ENCODE data around the gene TRIO. TPM values are rescaled to one million over a fixed set of nuclear protein-coding genes. Genes with fewer than 3 reads are reported as not detected.

The TRIO gene
- polyA plus RNA-seq, 1 donor (not counting 4 experiments of a cell fraction or from before 2014, with no cell fraction given): 57.2 TPM

DNA sequence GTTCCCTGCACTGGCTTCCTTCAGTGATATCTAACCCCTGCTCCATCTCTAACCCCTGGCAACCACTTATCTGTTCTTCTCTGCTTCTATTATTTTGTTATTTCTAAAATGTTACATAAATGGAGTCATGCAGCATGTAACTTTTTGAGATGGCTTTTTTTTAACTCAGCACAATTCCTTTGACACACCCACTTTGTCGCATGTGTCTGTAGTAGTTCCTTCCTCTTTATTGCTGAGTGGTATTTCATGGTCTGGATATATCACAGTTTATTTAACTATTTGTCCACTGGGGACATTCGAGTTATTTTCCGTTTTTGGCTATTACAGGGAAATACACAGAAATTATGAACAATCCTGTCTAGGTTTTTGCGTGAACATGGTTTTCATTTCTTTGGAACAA is 200.2 kb downstream of the TRIO start:
- no peak for DNase-seq (ENCODE audit: low read depth, low spot score)
- peaks cover 32 to 37% of the 10 kb centered on the region in 2 experiments for H3K36me3 ChIP-seq (ENCODE audit: control insufficient read depth in 2 of 2, extremely low read depth in 1 of 2, insufficient read depth in 2 of 2, low read length in 2 of 2)
- TF ChIP-seq, protein P1, sequence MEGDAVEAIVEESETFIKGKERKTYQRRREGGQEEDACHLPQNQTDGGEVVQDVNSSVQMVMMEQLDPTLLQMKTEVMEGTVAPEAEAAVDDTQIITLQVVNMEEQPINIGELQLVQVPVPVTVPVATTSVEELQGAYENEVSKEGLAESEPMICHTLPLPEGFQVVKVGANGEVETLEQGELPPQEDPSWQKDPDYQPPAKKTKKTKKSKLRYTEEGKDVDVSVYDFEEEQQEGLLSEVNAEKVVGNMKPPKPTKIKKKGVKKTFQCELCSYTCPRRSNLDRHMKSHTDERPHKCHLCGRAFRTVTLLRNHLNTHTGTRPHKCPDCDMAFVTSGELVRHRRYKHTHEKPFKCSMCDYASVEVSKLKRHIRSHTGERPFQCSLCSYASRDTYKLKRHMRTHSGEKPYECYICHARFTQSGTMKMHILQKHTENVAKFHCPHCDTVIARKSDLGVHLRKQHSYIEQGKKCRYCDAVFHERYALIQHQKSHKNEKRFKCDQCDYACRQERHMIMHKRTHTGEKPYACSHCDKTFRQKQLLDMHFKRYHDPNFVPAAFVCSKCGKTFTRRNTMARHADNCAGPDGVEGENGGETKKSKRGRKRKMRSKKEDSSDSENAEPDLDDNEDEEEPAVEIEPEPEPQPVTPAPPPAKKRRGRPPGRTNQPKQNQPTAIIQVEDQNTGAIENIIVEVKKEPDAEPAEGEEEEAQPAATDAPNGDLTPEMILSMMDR (optimal IDR thresholded peaks at IDR 0.05 in 1 of 3, IDR thresholded peaks at IDR 0.05 in 1 of 3, conservative IDR thresholded peaks at IDR 0.05 in 1 of 3; ENCODE audit: extremely low read depth in 1 of 3, insufficient read depth in 2 of 3, low read length in 3 of 3): no peak
- TF ChIP-seq EZH2 (IDR thresholded peaks at IDR 0.05; ENCODE audit: low read length): no peak
- peaks cover 41% of the 10 kb centered on the region for H3K79me2 ChIP-seq (ENCODE audit: control insufficient read depth, insufficient read depth, low read length)
- peaks cover 4% of the 10 kb centered on the region for H4K20me1 ChIP-seq (ENCODE audit: control insufficient read depth, extremely low read depth, insufficient read depth, low read length)
- no peak for FAIRE-seq
- H3K4me2 ChIP-seq (ENCODE audit: control insufficient read depth, extremely low read depth, insufficient read depth, low read depth, low read length): no peak overlapping the region
- dilution Hi-C loops (cut with MboI; ENCODE audit: extremely low pct_ligation_motif_present, low sequenced_read_pairs): no loop called here
- no peak overlapping the region for H3K4me3 ChIP-seq (ENCODE audit: control insufficient read depth in 2 of 3, extremely low read depth in 1 of 3, insufficient read depth in 2 of 3, low read depth in 1 of 3, low read length in 3 of 3)
- H3K27me3 ChIP-seq (ENCODE audit: control insufficient read depth, extremely low read depth, insufficient read depth, low read length): no peaks in the 10 kb centered on the region
- H3K4me1 ChIP-seq (ENCODE audit: control insufficient read depth, extremely low read depth, insufficient read depth, low read length): no peaks in the 10 kb centered on the region
- no peaks in the 10 kb centered on the region for H3K9me1 ChIP-seq (ENCODE audit: control insufficient read depth, extremely low read depth, insufficient read depth, low read length)
- no peak overlapping the region for H2AFZ ChIP-seq (ENCODE audit: control insufficient read depth, low read length)
- H3K27ac ChIP-seq (ENCODE audit: control insufficient read depth, insufficient read depth, low read length): no peak overlapping the region
- H3K9ac ChIP-seq (ENCODE audit: control insufficient read depth, extremely low read depth, insufficient read depth, low read length): no peak overlapping the region
- H3K9me3 ChIP-seq (ENCODE audit: control insufficient read depth, low read depth, low read length): no peaks in the 10 kb centered on the region

DNA sequence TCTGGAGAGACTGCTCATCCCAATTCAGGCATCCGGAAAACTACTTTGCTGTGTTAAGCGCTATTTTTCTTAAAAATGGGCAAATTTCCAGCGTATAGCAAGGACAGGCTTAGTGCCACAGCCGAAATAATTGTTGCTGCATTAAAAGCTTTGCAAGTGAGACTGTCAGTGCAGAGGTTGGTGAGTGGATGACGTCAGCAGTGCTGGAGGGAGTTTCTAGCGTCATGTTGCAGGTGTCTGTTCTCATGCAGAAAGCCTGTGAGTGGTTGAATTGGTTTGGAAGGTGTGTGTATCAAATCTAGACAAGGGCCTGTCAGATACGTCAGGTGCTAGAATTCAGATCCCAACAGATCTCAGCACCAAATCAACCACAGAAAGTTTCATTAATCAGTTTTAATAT is 204.4 kb downstream of the TRIO start:
- H3K27ac ChIP-seq (ENCODE audit: control insufficient read depth, insufficient read depth, low read length): no peak overlapping the region
- dilution Hi-C loops (cut with MboI; ENCODE audit: extremely low pct_ligation_motif_present, low sequenced_read_pairs): no loop called here

More for the DNA sequence above, 204.4 kb downstream of the TRIO start:
- Histone ChIP-seq H4K20me1 (ENCODE audit: control insufficient read depth, extremely low read depth, insufficient read depth, low read length) (peaks cover 8% of the 10 kb centered on the region), H3K27me3 (ENCODE audit: control insufficient read depth, extremely low read depth, insufficient read depth, low read length) (no peaks in the 10 kb centered on the region), H3K79me2 (ENCODE audit: control insufficient read depth, insufficient read depth, low read length) (peaks cover 32% of the 10 kb centered on the region), H3K4me2 (ENCODE audit: control insufficient read depth, extremely low read depth, insufficient read depth, low read depth, low read length) (no peak overlapping the region), H3K4me3 (ENCODE audit: control insufficient read depth in 2 of 3, extremely low read depth in 1 of 3, insufficient read depth in 2 of 3, low read depth in 1 of 3, low read length in 3 of 3) (no peak overlapping the region), H3K9ac (ENCODE audit: control insufficient read depth, extremely low read depth, insufficient read depth, low read length) (no peak overlapping the region), H2AFZ (ENCODE audit: control insufficient read depth, low read length) (no peak overlapping the region), H3K9me3 (ENCODE audit: control insufficient read depth, low read depth, low read length) (no peaks in the 10 kb centered on the region), H3K9me1 (ENCODE audit: control insufficient read depth, extremely low read depth, insufficient read depth, low read length) (peaks cover 2% of the 10 kb centered on the region), H3K36me3 (ENCODE audit: control insufficient read depth in 2 of 2, extremely low read depth in 1 of 2, insufficient read depth in 2 of 2, low read length in 2 of 2) (peaks cover 24% of the 10 kb centered on the region in 2 experiments), H3K4me1 (ENCODE audit: control insufficient read depth, extremely low read depth, insufficient read depth, low read length) (peaks cover 6% of the 10 kb centered on the region)
- DNase-seq (ENCODE audit: low read depth, low spot score) (no peak), FAIRE-seq (no peak)
- TF ChIP-seq, protein P1 (optimal IDR thresholded peaks at IDR 0.05 in 1 of 3, IDR thresholded peaks at IDR 0.05 in 1 of 3, conservative IDR thresholded peaks at IDR 0.05 in 1 of 3; ENCODE audit: extremely low read depth in 1 of 3, insufficient read depth in 2 of 3, low read length in 3 of 3): no peak
- no peak for TF ChIP-seq EZH2 (IDR thresholded peaks at IDR 0.05; ENCODE audit: low read length)

All from keratinocyte (primary cell).